ENCODE data around the gene HINFP. TPM values are rescaled to one million over a fixed set of nuclear protein-coding genes. Genes with fewer than 3 reads are reported as not detected.

The HINFP gene
- total RNA-seq, 4 donors from 2014 or later: 13.4 to 21.3 (median 17.9) TPM

GRCh38 chr11:119154178-119154577, 32.8 kb downstream of the HINFP start:
- no peak for TF ChIP-seq CTCF (IDR thresholded peaks at IDR 0.05; ENCODE audit: low read depth)

GRCh38 chr11:119155733-119156492, 34.5 kb downstream of the HINFP start:
- no peak for TF ChIP-seq CTCF (IDR thresholded peaks at IDR 0.05; ENCODE audit: low read depth)

- TF ChIP-seq CTCF (IDR thresholded peaks at IDR 0.05; ENCODE audit: low read depth): no peak
Measured at GRCh38 chr11:119156496-119156895, 35.1 kb downstream of the HINFP start.

- TF ChIP-seq CTCF (IDR thresholded peaks at IDR 0.05; ENCODE audit: low read depth): no peak
Measured at GRCh38 chr11:119157063-119157462, 35.7 kb downstream of the HINFP start.

- no peak for TF ChIP-seq CTCF (IDR thresholded peaks at IDR 0.05; ENCODE audit: low read depth)
Measured at GRCh38 chr11:119158467-119158866, 37.1 kb downstream of the HINFP start.

GRCh38 chr11:119160151-119160550, 38.8 kb downstream of the HINFP start:
- no peak for TF ChIP-seq CTCF (IDR thresholded peaks at IDR 0.05; ENCODE audit: low read depth)

- TF ChIP-seq CTCF (IDR thresholded peaks at IDR 0.05; ENCODE audit: low read depth): no peak
Measured at GRCh38 chr11:119161871-119162270, 40.5 kb downstream of the HINFP start.
